Erythroblast (primary cell): ENCODE results near the gene OR5D14.

ENCODE experiments used
- GATA1 ChIP-seq: IDR thresholded peaks from 2 replicates; pipeline ENCODE4 v1.6.1; 2011; ENCODE audit warnings: low read depth, mild to moderate bottlenecking, control low read depth, low read length, moderate library complexity
- POLR2A ChIP-seq: IDR thresholded peaks from 2 replicates; pipeline ENCODE4 v1.6.1; 2011; ENCODE audit warnings: mild to moderate bottlenecking, low read length

- TF ChIP-seq POLR2A: no peak
- no peak for TF ChIP-seq GATA1
Observed at GRCh38 chr11:55838452-55838851, 43.1 kb downstream of the OR5D14 start, which contains the start of gene OR5D16.
